Body of pancreas (tissue), 4 donors: ENCODE measurements around the gene NFIA.

Source experiments
- POLR2A ChIP-seq, 3 donors: fragments of 450-650 bp; IDR thresholded peaks; one replicate each; pipeline ENCODE4 v1.6.1; 2016; ENCODE audit warnings: antibody characterized with exemption in 3 of 3, mild to moderate bottlenecking in 2 of 3
- TF ChIP-seq, protein P1 (sequence below), 7 experiments: fragments of 450-650 bp in 4 of 7; fragments of 200-600 bp in 3 of 7; sonication (generic) in 3 of 7; IDR thresholded peaks; one replicate each; pipeline ENCODE4 v1.5.1; 2016 to 2019; ENCODE audit warnings: antibody characterized with exemption in 7 of 7

DNA sequence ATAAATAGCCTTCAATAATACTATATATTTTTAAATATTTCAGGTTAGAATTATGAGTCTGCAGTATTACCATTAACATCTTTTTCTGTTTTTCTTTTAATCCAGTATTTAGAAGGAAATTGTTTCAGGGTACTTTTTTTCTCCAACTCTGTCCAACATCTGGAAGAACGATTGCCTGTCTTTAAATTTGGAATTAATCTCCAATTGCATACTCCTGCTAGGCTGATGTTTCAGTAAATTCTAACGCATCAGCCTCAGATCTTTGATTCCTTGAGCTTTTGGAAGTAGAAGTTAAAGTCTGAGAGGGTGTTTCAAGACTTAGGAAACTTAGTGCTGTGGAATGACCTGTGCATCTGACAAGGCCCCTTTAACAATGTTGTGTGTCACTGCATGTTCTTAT, 20.3 kb downstream of the NFIA start:
- TF ChIP-seq, protein P1, sequence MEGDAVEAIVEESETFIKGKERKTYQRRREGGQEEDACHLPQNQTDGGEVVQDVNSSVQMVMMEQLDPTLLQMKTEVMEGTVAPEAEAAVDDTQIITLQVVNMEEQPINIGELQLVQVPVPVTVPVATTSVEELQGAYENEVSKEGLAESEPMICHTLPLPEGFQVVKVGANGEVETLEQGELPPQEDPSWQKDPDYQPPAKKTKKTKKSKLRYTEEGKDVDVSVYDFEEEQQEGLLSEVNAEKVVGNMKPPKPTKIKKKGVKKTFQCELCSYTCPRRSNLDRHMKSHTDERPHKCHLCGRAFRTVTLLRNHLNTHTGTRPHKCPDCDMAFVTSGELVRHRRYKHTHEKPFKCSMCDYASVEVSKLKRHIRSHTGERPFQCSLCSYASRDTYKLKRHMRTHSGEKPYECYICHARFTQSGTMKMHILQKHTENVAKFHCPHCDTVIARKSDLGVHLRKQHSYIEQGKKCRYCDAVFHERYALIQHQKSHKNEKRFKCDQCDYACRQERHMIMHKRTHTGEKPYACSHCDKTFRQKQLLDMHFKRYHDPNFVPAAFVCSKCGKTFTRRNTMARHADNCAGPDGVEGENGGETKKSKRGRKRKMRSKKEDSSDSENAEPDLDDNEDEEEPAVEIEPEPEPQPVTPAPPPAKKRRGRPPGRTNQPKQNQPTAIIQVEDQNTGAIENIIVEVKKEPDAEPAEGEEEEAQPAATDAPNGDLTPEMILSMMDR (IDR thresholded peaks at IDR 0.05): no peak
- TF ChIP-seq POLR2A (IDR thresholded peaks at IDR 0.05): no peak
